ENCODE measurements around the gene RPL36AL. TPM values are rescaled to one million over a fixed set of nuclear protein-coding genes. Genes with fewer than 3 reads are reported as not detected.
A peak's percentile ranks its signal among the peaks of the same experiment; 100 is the strongest.
"Not testable (repeated sequence)": the region's sequence is repeated elsewhere in the genome, so short reads cannot be mapped to it uniquely, and the experiment has no call there.

RPL36AL gene
- polyA plus RNA-seq (185 to 407 TPM (median 327 TPM) in 3 replicates), polyA minus RNA-seq (8.6 to 130 TPM (median 79.2 TPM) in 3 replicates)
- 187 TPM for polyA plus RNA-seq (2011; ENCODE audit: low read depth)
- 455 and 462 TPM in 2 replicates for polyA plus RNA-seq (2011; cell fraction: cytosol; rRNA removed)
- 141 and 184 TPM in 2 replicates for polyA plus RNA-seq (2011; cell fraction: nucleus; rRNA removed)
- 408 and 526 TPM in 2 replicates for polyA plus RNA-seq (2012; ENCODE audit: low replicate concordance)
- polyA minus RNA-seq (2011; cell fraction: cytosol; rRNA and poly(A)+ RNA removed): 76.0 TPM
- polyA minus RNA-seq (2011; cell fraction: nucleus; rRNA and poly(A)+ RNA removed): 17.8 and 27.2 TPM in 2 replicates

- peak within 1 kb of the TSS; percentile 99 for H3K27ac ChIP-seq (ENCODE audit: control insufficient read depth, insufficient read depth, low read length)
- peaks cover 50% of the 10 kb centered on the region for H3K4me1 ChIP-seq (ENCODE audit: control insufficient read depth, extremely low read depth, insufficient read depth, low read length)
- H3K79me2 ChIP-seq (ENCODE audit: control insufficient read depth, insufficient read depth, low read length): peaks cover 58% of the 10 kb centered on the region
- H4K20me1 ChIP-seq (ENCODE audit: control insufficient read depth, extremely low read depth, insufficient read depth, low read length): peaks cover 7% of the 10 kb centered on the region
- no peaks in the 10 kb centered on the region for H3K9me1 ChIP-seq (ENCODE audit: control insufficient read depth, extremely low read depth, insufficient read depth, low read length)
- peak; percentile 26 for FAIRE-seq
- dilution Hi-C loops (cut with MboI; ENCODE audit: extremely low pct_ligation_motif_present, low sequenced_read_pairs): no loop called here
- H3K4me3 ChIP-seq (ENCODE audit: control insufficient read depth in 2 of 3, extremely low read depth in 1 of 3, insufficient read depth in 2 of 3, low read depth in 1 of 3, low read length in 3 of 3): peak within 1 kb of the TSS; percentile 77 to 100 (median 100)
- peaks cover 2 to 9% of the 10 kb centered on the region in 2 experiments for H3K36me3 ChIP-seq (ENCODE audit: control insufficient read depth in 2 of 2, extremely low read depth in 1 of 2, insufficient read depth in 2 of 2, low read length in 2 of 2)
- H3K4me2 ChIP-seq (ENCODE audit: control insufficient read depth, extremely low read depth, insufficient read depth, low read depth, low read length): peak within 1 kb of the TSS; percentile 100
- H3K9me3 ChIP-seq (ENCODE audit: control insufficient read depth, low read depth, low read length): no peaks in the 10 kb centered on the region
- DNase-seq (ENCODE audit: low read depth, low spot score): peak; percentile 71
- peak within 1 kb of the TSS; percentile 83 for H2AFZ ChIP-seq (ENCODE audit: control insufficient read depth, low read length)
- peak within 1 kb of the TSS; percentile 100 for H3K9ac ChIP-seq (ENCODE audit: control insufficient read depth, extremely low read depth, insufficient read depth, low read length)
- H3K27me3 ChIP-seq (ENCODE audit: control insufficient read depth, extremely low read depth, insufficient read depth, low read length): no peaks in the 10 kb centered on the region
- TF ChIP-seq EZH2 (IDR thresholded peaks at IDR 0.05; ENCODE audit: low read length) (no peak), CTCF (optimal IDR thresholded peaks at IDR 0.05 in 1 of 3, IDR thresholded peaks at IDR 0.05 in 1 of 3, conservative IDR thresholded peaks at IDR 0.05 in 1 of 3; ENCODE audit: extremely low read depth in 1 of 3, insufficient read depth in 2 of 3, low read length in 3 of 3) (peak in 2 of 3 experiments; percentile 7 to 53)
Measured at GRCh38 chr14:49620182-49621113, at the start of gene RPL36AL, which contains the start of gene MGAT2. TSS of gene RPL36AL (minus strand) at chr14:49620626. CDS start at chr14:49619104, 1,522 bp downstream. TSS of gene MGAT2 (plus strand) at chr14:49620799. CDS start at chr14:49621269, 470 bp downstream.

- H3K36me3 ChIP-seq (ENCODE audit: control insufficient read depth in 2 of 2, extremely low read depth in 1 of 2, insufficient read depth in 2 of 2, low read length in 2 of 2): no peaks in the 10 kb centered on the region
- no peaks in the 10 kb centered on the region for H3K9me1 ChIP-seq (ENCODE audit: control insufficient read depth, extremely low read depth, insufficient read depth, low read length)
- no peak overlapping the region for H2AFZ ChIP-seq (ENCODE audit: control insufficient read depth, low read length)
- dilution Hi-C loops (cut with MboI; ENCODE audit: extremely low pct_ligation_motif_present, low sequenced_read_pairs): no loop called here
- H3K9me3 ChIP-seq (ENCODE audit: control insufficient read depth, low read depth, low read length): no peaks in the 10 kb centered on the region
- no peak for DNase-seq (ENCODE audit: low read depth, low spot score)
- H3K9ac ChIP-seq (ENCODE audit: control insufficient read depth, extremely low read depth, insufficient read depth, low read length): no peak overlapping the region
- H3K4me2 ChIP-seq (ENCODE audit: control insufficient read depth, extremely low read depth, insufficient read depth, low read depth, low read length): no peak overlapping the region
- H3K79me2 ChIP-seq (ENCODE audit: control insufficient read depth, insufficient read depth, low read length): no peaks in the 10 kb centered on the region
- TF ChIP-seq CTCF (optimal IDR thresholded peaks at IDR 0.05 in 1 of 3, IDR thresholded peaks at IDR 0.05 in 1 of 3, conservative IDR thresholded peaks at IDR 0.05 in 1 of 3; ENCODE audit: extremely low read depth in 1 of 3, insufficient read depth in 2 of 3, low read length in 3 of 3) (no peak), EZH2 (IDR thresholded peaks at IDR 0.05; ENCODE audit: low read length) (no peak)
- H4K20me1 ChIP-seq (ENCODE audit: control insufficient read depth, extremely low read depth, insufficient read depth, low read length): no peaks in the 10 kb centered on the region
- H3K4me3 ChIP-seq (ENCODE audit: control insufficient read depth in 2 of 3, extremely low read depth in 1 of 3, insufficient read depth in 2 of 3, low read depth in 1 of 3, low read length in 3 of 3): no peak overlapping the region
- H3K27me3 ChIP-seq (ENCODE audit: control insufficient read depth, extremely low read depth, insufficient read depth, low read length): no peaks in the 10 kb centered on the region
- FAIRE-seq: no peak
- peak overlapping the region; percentile 44 for H3K27ac ChIP-seq (ENCODE audit: control insufficient read depth, insufficient read depth, low read length)
- H3K4me1 ChIP-seq (ENCODE audit: control insufficient read depth, extremely low read depth, insufficient read depth, low read length): peaks cover 2% of the 10 kb centered on the region
Measured at GRCh38 chr14:49659526-49660455, 39.4 kb upstream of the RPL36AL start.

GRCh38 chr14:49657500-49657899 lies 37.1 kb upstream of the RPL36AL start:
- H3K79me2 ChIP-seq (ENCODE audit: control insufficient read depth, insufficient read depth, low read length); H2AFZ ChIP-seq (ENCODE audit: control insufficient read depth, low read length); FAIRE-seq; dilution Hi-C loops (cut with MboI; ENCODE audit: extremely low pct_ligation_motif_present, low sequenced_read_pairs); H4K20me1 ChIP-seq (ENCODE audit: control insufficient read depth, extremely low read depth, insufficient read depth, low read length); H3K36me3 ChIP-seq (ENCODE audit: control insufficient read depth in 2 of 2, extremely low read depth in 1 of 2, insufficient read depth in 2 of 2, low read length in 2 of 2); H3K4me3 ChIP-seq (ENCODE audit: control insufficient read depth in 2 of 3, extremely low read depth in 1 of 3, insufficient read depth in 2 of 3, low read depth in 1 of 3, low read length in 3 of 3); H3K27me3 ChIP-seq (ENCODE audit: control insufficient read depth, extremely low read depth, insufficient read depth, low read length); H3K9me1 ChIP-seq (ENCODE audit: control insufficient read depth, extremely low read depth, insufficient read depth, low read length); H3K9me3 ChIP-seq (ENCODE audit: control insufficient read depth, low read depth, low read length); H3K4me1 ChIP-seq (ENCODE audit: control insufficient read depth, extremely low read depth, insufficient read depth, low read length); H3K4me2 ChIP-seq (ENCODE audit: control insufficient read depth, extremely low read depth, insufficient read depth, low read depth, low read length); H3K27ac ChIP-seq (ENCODE audit: control insufficient read depth, insufficient read depth, low read length); H3K9ac ChIP-seq (ENCODE audit: control insufficient read depth, extremely low read depth, insufficient read depth, low read length); DNase-seq (ENCODE audit: low read depth, low spot score): not testable (repeated sequence)

Measured in keratinocyte (primary cell).